IMR-90 (cell line): ENCODE data around the gene UBE2V1. TPM values are rescaled to one million over a fixed set of nuclear protein-coding genes. Genes with fewer than 3 reads are reported as not detected.
A peak's percentile ranks its signal among the peaks of the same experiment; 100 is the strongest.

Experiments used
- ATAC-seq: fragments of 200-7000 bp; cut with Tn5 transposase; 2 replicates; pipeline ENCODE4 v1.9.1; 2020; ENCODE audit warnings: low read depth, mild to moderate bottlenecking, moderate library complexity
- BruUV-seq: library from RNA; stranded (reverse); fragments of 400-500 nt; replicated peaks from 2 replicates; lab custom pipeline; 2021; lab: Mats Ljungman, UMichigan
- CTCF ChIA-PET: fragments of 300-600 bp; formaldehyde crosslinking; extraction: SDS; loops from one replicate; lab custom pipeline; 2021; ENCODE audit warnings: antibody characterized with exemption; lab: Yijun Ruan, JAX
- POLR2A ChIA-PET: fragments of 300-600 bp; sonication (Branson Sonifier 250); formaldehyde crosslinking; loops from one replicate; lab custom pipeline; 2022; ENCODE audit warnings: antibody characterized with exemption; ENCODE audit not compliant: unreplicated experiment; lab: Charles Lee
- DNase-seq: peaks from one replicate; pipeline ENCODE4 v3.0.0; 2013
- H2AFZ ChIP-seq: replicated peaks from 2 replicates; pipeline ENCODE3; 2013; ENCODE audit warnings: low read length, mild to moderate bottlenecking; ENCODE audit not compliant: poor library complexity
- H2AK5ac ChIP-seq: 2 replicates; pipeline ENCODE4 v1.6.1; 2013; ENCODE audit warnings: low read depth, low read length, inconsistent platforms
- H2AK9ac ChIP-seq: replicated peaks from 2 replicates; pipeline ENCODE3; 2013; ENCODE audit warnings: mild to moderate bottlenecking, low read depth, low read length, moderate library complexity; ENCODE audit not compliant: poor library complexity
- H2BK120ac ChIP-seq: 2 replicates; pipeline ENCODE4 v1.6.1; 2013; ENCODE audit warnings: low read depth, low read length, inconsistent platforms
- H2BK15ac ChIP-seq: 3 replicates; pipeline ENCODE4 v1.6.1; 2013; ENCODE audit warnings: low read depth, low read length, inconsistent platforms
- H2BK20ac ChIP-seq: 2 replicates; pipeline ENCODE4 v1.6.1; 2013; ENCODE audit warnings: low read depth, mild to moderate bottlenecking, inconsistent platforms, low read length, moderate library complexity
- H2BK5ac ChIP-seq: 2 replicates; pipeline ENCODE4 v1.6.1; 2013; ENCODE audit warnings: mild to moderate bottlenecking, low read depth, low read length, inconsistent platforms; ENCODE audit not compliant: poor library complexity, severe bottlenecking
- H3K14ac ChIP-seq: replicated peaks from 2 replicates; pipeline ENCODE4 v1.6.1; 2013; ENCODE audit warnings: low read depth, low read length, inconsistent platforms
- H3K18ac ChIP-seq: 2 replicates; pipeline ENCODE4 v1.6.1; 2013; ENCODE audit warnings: low read depth, low read length, control low read depth
- H3K23ac ChIP-seq: 2 replicates; pipeline ENCODE4 v1.6.1; 2013; ENCODE audit warnings: low read depth, low read length, inconsistent platforms
- H3K27ac ChIP-seq: 2 replicates; pipeline ENCODE4 v1.5.1; 2013; ENCODE audit warnings: mild to moderate bottlenecking, control low read depth, low read length; ENCODE audit not compliant: insufficient read depth
- H3K27me3 ChIP-seq: 2 replicates; pipeline ENCODE4 v1.6.1; 2013; ENCODE audit warnings: low read length; ENCODE audit not compliant: control insufficient read depth, insufficient read depth
- H3K36me3 ChIP-seq: 2 replicates; pipeline ENCODE4 v1.6.1; 2013; ENCODE audit warnings: low read length, mixed read lengths; ENCODE audit not compliant: control insufficient read depth, insufficient read depth
- H3K4ac ChIP-seq: 2 replicates; pipeline ENCODE4 v1.6.1; 2013; ENCODE audit warnings: low read depth, low read length, inconsistent platforms
- H3K4me1 ChIP-seq: 2 replicates; pipeline ENCODE4 v1.6.1; 2013; ENCODE audit warnings: low read length, mixed read lengths; ENCODE audit not compliant: control insufficient read depth, insufficient read depth
- H3K4me2 ChIP-seq: 2 replicates; pipeline ENCODE4 v1.6.1; 2013; ENCODE audit warnings: low read depth, mild to moderate bottlenecking, control low read depth, low read length, moderate library complexity
- H3K4me3 ChIP-seq: 2 replicates; pipeline ENCODE4 v1.5.1; 2013; ENCODE audit warnings: low read depth, mild to moderate bottlenecking, control low read depth, low read length, moderate library complexity; ENCODE audit not compliant: insufficient read depth
- H3K56ac ChIP-seq: 2 replicates; pipeline ENCODE4 v1.6.1; 2013; ENCODE audit warnings: low read length, inconsistent platforms; ENCODE audit not compliant: insufficient read depth; ENCODE audit errors: extremely low read depth
- H3K79me1 ChIP-seq, 2 experiments: 2 replicates each; pipeline ENCODE4 v1.6.1; 2013; ENCODE audit warnings: low read length in 2 of 2, inconsistent platforms in 1 of 2, low read depth in 1 of 2
- H3K9ac ChIP-seq: 2 replicates; pipeline ENCODE4 v1.6.1; 2013; ENCODE audit warnings: low read depth, low read length, control low read depth
- H3K9me1 ChIP-seq: 2 replicates; pipeline ENCODE4 v1.6.1; 2013; ENCODE audit warnings: low read length, inconsistent platforms; ENCODE audit not compliant: insufficient read depth
- H3K9me3 ChIP-seq: 2 replicates; pipeline ENCODE4 v1.6.1; 2013; ENCODE audit warnings: low read length; ENCODE audit not compliant: control insufficient read depth, insufficient read depth
- H4K20me1 ChIP-seq: 2 replicates; pipeline ENCODE4 v1.6.1; 2013; ENCODE audit warnings: low read length, inconsistent platforms; ENCODE audit not compliant: insufficient read depth
- H4K5ac ChIP-seq: 2 replicates; pipeline ENCODE4 v1.6.1; 2013; ENCODE audit warnings: mild to moderate bottlenecking, low read depth, low read length, control low read depth
- H4K8ac ChIP-seq, 2 experiments: 2 replicates each; pipeline ENCODE4 v1.6.1; 2013; ENCODE audit warnings: low read depth in 2 of 2, low read length in 2 of 2, control low read depth in 1 of 2, inconsistent platforms in 1 of 2
- H4K91ac ChIP-seq: 2 replicates; pipeline ENCODE4 v1.6.1; 2013; ENCODE audit warnings: low read depth, low read length, inconsistent platforms; ENCODE audit not compliant: insufficient read depth
- POLR2A ChIP-seq: IDR thresholded peaks from 2 replicates; pipeline ENCODE4 v1.6.1; 2012; ENCODE audit warnings: mild to moderate bottlenecking, low read depth, low read length
- RFX5 ChIP-seq: IDR thresholded peaks from 2 replicates; pipeline ENCODE4 v1.8.0; 2012; ENCODE audit warnings: low read depth, mild to moderate bottlenecking, low read length, moderate library complexity
- WGBS, 2 experiments: methylation state at CpG; one replicate each; pipeline versions ENCODE4 v1.1.5 to v1.1.7; 2013; ENCODE audit warnings: missing lambda C conversion rate in 2 of 2; ENCODE audit not compliant: insufficient read length in 1 of 2; ENCODE audit errors: extremely low coverage in 2 of 2; 5-methylcytosine and 5-hydroxymethylcytosine counted together
- dilution Hi-C: fragments of 300-500 bp; cut with HindIII; formaldehyde crosslinking; loops from one replicate; pipeline ENCODE4 v1.14.3; 2018; ENCODE audit warnings: low sequenced_read_pairs; ENCODE audit not compliant: unreplicated experiment
- in situ Hi-C: fragments of 300-500 bp; cut with MboI; formaldehyde crosslinking; loops from 3 replicates; pipeline ENCODE4 v1.14.3; 2019; ENCODE audit warnings: low sequenced_read_pairs, inconsistent platforms, mixed read lengths
- intact Hi-C: fragments of 100-400 bp; cut with micrococcal nuclease; formaldehyde crosslinking; loops from 2 replicates; pipeline ENCODE4 v1.10.0; 2022
- polyA plus RNA-seq, 3 experiments: library from polyadenylated mRNA; depleted of rRNA; stranded (reverse); fragments of >200 nt; gene quantifications; 2 replicates each; pipeline ENCODE4 v1.2.3, GENCODE V29; 2012; ENCODE audit warnings: low replicate concordance in 1 of 3
- total RNA-seq: library from RNA; depleted of rRNA; stranded (reverse); fragments of >200 nt; gene quantifications from 2 replicates; pipeline ENCODE4 v1.2.3, GENCODE V29; 2012; rRNA removed

UBE2V1 gene
- total and polyA plus RNA-seq, 2 of the 4 experiments (the other 2 are of a cell fraction), result 20.1 to 138 TPM

- Histone ChIP-seq H3K36me3 (no peaks in the 10 kb centered on the region), H2AFZ (peak overlapping the region; percentile 82), H3K9me1 (peaks cover 17% of the 10 kb centered on the region), H2BK120ac (peak overlapping the region; percentile 95), H3K79me1 (no peaks in the 10 kb centered on the region; a peak in 1 of 4 replicates), H4K20me1 (no peaks in the 10 kb centered on the region; the same call in 1 of the 2 replicates), H2BK20ac (peak overlapping the region; percentile 92), H2BK5ac (peak overlapping the region; percentile 25), H4K91ac (peak overlapping the region; percentile 89), H2AK5ac (peak overlapping the region; percentile 92), H3K27ac (0 out of 2 replicates have a peak overlapping the region, but pooled peaks have one; percentile 22), H3K4me1 (peaks cover 21% of the 10 kb centered on the region), H3K56ac (no peak overlapping the region), H2BK15ac (peak overlapping the region; percentile 66; the same call in 2 of the 3 replicates), H3K4me3 (no peak overlapping the region), H3K18ac (peak overlapping the region; percentile 78; the same call in 1 of the 2 replicates), H4K8ac (peak overlapping the region; percentile 11 to 91; a peak in 3 of 4 replicates), H3K14ac (peak overlapping the region; percentile 92), H3K23ac (peak overlapping the region; percentile 49), H3K27me3 (no peaks in the 10 kb centered on the region), H3K4me2 (no peak overlapping the region), H3K4ac (peak overlapping the region; percentile 91), H4K5ac (peak overlapping the region; percentile 4; the same call in 1 of the 2 replicates), H3K9me3 (no peaks in the 10 kb centered on the region), H3K9ac (no peak overlapping the region), H2AK9ac (peak overlapping the region; percentile 92)
- ChIA-PET POLR2A (no interaction called here), CTCF (no interaction called here)
- DNase-seq (no peak), ATAC-seq (no peak)
- BruUV-seq, result no TSS peak
- 86% methylated on average over 4 of the region's 9 CpGs; no CpG with 5 or more reads in 1 of the 2 experiments for WGBS, 2 experiments
- intact Hi-C loops (no loop called here), dilution Hi-C loops (no loop called here), in situ Hi-C loops (no loop called here)
- TF ChIP-seq POLR2A, result peak; percentile 49
- TF ChIP-seq RFX5, result no peak
Observed at GRCh38 chr20:50032955-50033666, 79.8 kb downstream of the UBE2V1 start.

Other genes starting within 250 kb of the UBE2V1 start
- gene SPATA2, start 197.6 kb downstream of the UBE2V1 start, total RNA-seq, result 1.3 and 1.4 TPM in 2 replicates
- 4.4 and 4.5 TPM in 2 replicates for gene SPATA2, start 197.6 kb downstream of the UBE2V1 start, polyA plus RNA-seq (2012; rRNA removed)
- gene RNF114, start 176.8 kb downstream of the UBE2V1 start, total RNA-seq, result 44.6 and 49.7 TPM in 2 replicates
- 55.0 and 62.3 TPM in 2 replicates for gene RNF114, start 176.8 kb downstream of the UBE2V1 start, polyA plus RNA-seq (2012; rRNA removed)
- 0.54 and 0.83 TPM in 2 replicates for gene SNAI1, start 130.2 kb downstream of the UBE2V1 start, total RNA-seq
- 13.7 and 14.9 TPM in 2 replicates for gene SNAI1, start 130.2 kb downstream of the UBE2V1 start, polyA plus RNA-seq (2012; rRNA removed)
- gene PEDS1, start 40.6 kb upstream of the UBE2V1 start, total RNA-seq, result 24.0 and 25.3 TPM in 2 replicates
- gene PEDS1, start 40.6 kb upstream of the UBE2V1 start, polyA plus RNA-seq (2012; rRNA removed), result 59.9 and 67.6 TPM in 2 replicates
- 3.4 and 6.9 TPM in 2 replicates for gene CEBPB, start 77.7 kb upstream of the UBE2V1 start, total RNA-seq
- gene CEBPB, start 77.7 kb upstream of the UBE2V1 start, polyA plus RNA-seq (2012; rRNA removed), result 17.4 and 33.6 TPM in 2 replicates